GM23338 (cell line): Measurements from ENCODE around the gene ESPNL. TPM values are rescaled to one million over a fixed set of nuclear protein-coding genes. Genes with fewer than 3 reads are reported as not detected.

Experiments
- ATAC-seq: fragments of 200-7000 bp; cut with Tn5 transposase; 3 replicates; pipeline ENCODE4 v1.9.1; 2020
- DNase-seq: peaks from one replicate; pipeline ENCODE4 v3.0.0-alpha.2; 2015; ENCODE audit warnings: low spot score
- H2AFZ ChIP-seq: fragments of 200-600 bp; sonication (generic); 2 replicates; pipeline ENCODE4 v1.8.0; 2016; ENCODE audit warnings: antibody characterized with exemption, mild to moderate bottlenecking, moderate library complexity
- H3F3A ChIP-seq: fragments of 200-600 bp; sonication (generic); replicated peaks from 2 replicates; pipeline ENCODE4 v1.8.0; 2017; ENCODE audit warnings: antibody characterized with exemption, mixed run types, low read depth
- H3K27ac ChIP-seq: fragments of 200-600 bp; sonication (generic); 2 replicates; pipeline ENCODE4 v1.6.1; 2016; ENCODE audit warnings: low read depth
- H3K27me3 ChIP-seq: fragments of 200-600 bp; sonication (generic); 2 replicates; pipeline ENCODE4 v1.8.0; 2016; ENCODE audit warnings: mild to moderate bottlenecking, mixed run types, moderate library complexity; ENCODE audit not compliant: insufficient read depth
- H3K36me3 ChIP-seq: fragments of 200-600 bp; sonication (generic); 2 replicates; pipeline ENCODE4 v1.8.0; 2016; ENCODE audit warnings: mild to moderate bottlenecking; ENCODE audit not compliant: insufficient read depth
- H3K4me1 ChIP-seq: fragments of 200-600 bp; sonication (generic); 2 replicates; pipeline ENCODE4 v1.8.0; 2016; ENCODE audit warnings: mild to moderate bottlenecking, moderate library complexity; ENCODE audit not compliant: insufficient read depth
- H3K4me2 ChIP-seq: fragments of 200-600 bp; sonication (generic); 2 replicates; pipeline ENCODE4 v1.7.1; 2017; ENCODE audit warnings: mixed run types
- H3K4me3 ChIP-seq: fragments of 200-600 bp; sonication (generic); 2 replicates; pipeline ENCODE4 v1.6.1; 2016; ENCODE audit warnings: mixed run types
- H3K79me2 ChIP-seq: fragments of 200-600 bp; sonication (generic); replicated peaks from 2 replicates; pipeline ENCODE4 v1.8.0; 2017; ENCODE audit warnings: mild to moderate bottlenecking; ENCODE audit not compliant: insufficient read depth
- H3K9me2 ChIP-seq: fragments of 200-600 bp; sonication (generic); 2 replicates; pipeline ENCODE4 v1.8.0; 2017; ENCODE audit not compliant: insufficient read depth
- H4K20me1 ChIP-seq: fragments of 200-600 bp; sonication (generic); replicated peaks from 2 replicates; pipeline ENCODE4 v1.8.0; 2017; ENCODE audit warnings: mild to moderate bottlenecking; ENCODE audit not compliant: insufficient read depth
- H3K27ac Mint-ChIP-seq: 2 replicates; pipeline ENCODE4 v1.8.0; 2020; ENCODE audit warnings: inconsistent platforms, mild to moderate bottlenecking, moderate library complexity, mixed read lengths
- H3K27me3 Mint-ChIP-seq: 3 replicates; pipeline ENCODE4 v1.8.0; 2022; ENCODE audit warnings: low read depth, mild to moderate bottlenecking, moderate library complexity, mixed read lengths, inconsistent platforms; ENCODE audit not compliant: insufficient read depth, poor library complexity
- H3K36me3 Mint-ChIP-seq: 3 replicates; pipeline ENCODE4 v1.8.0; 2021; ENCODE audit warnings: low read depth, mild to moderate bottlenecking, inconsistent platforms, moderate library complexity, mixed read lengths
- H3K4me1 Mint-ChIP-seq: 3 replicates; pipeline ENCODE4 v1.8.0; 2020; ENCODE audit warnings: mild to moderate bottlenecking, inconsistent platforms, mixed read lengths
- H3K4me3 Mint-ChIP-seq: 3 replicates; pipeline ENCODE4 v1.8.0; 2021; ENCODE audit warnings: moderate library complexity, mild to moderate bottlenecking, inconsistent platforms, mixed read lengths
- H3K9me3 Mint-ChIP-seq: 3 replicates; pipeline ENCODE4 v1.8.0; 2020; ENCODE audit warnings: moderate library complexity, mild to moderate bottlenecking, inconsistent platforms, mixed read lengths
- CREB1 ChIP-seq: fragments of 250-450 bp; sonication (Bioruptor Pico); IDR thresholded peaks from 2 replicates; pipeline ENCODE4 v1.5.0; 2020; ENCODE audit warnings: low read depth, mild to moderate bottlenecking, moderate library complexity
- EZH2 ChIP-seq: fragments of 200-600 bp; sonication (generic); IDR thresholded peaks from one replicate; pipeline ENCODE4 v1.8.0; 2017; ENCODE audit warnings: antibody characterized with exemption, mild to moderate bottlenecking, low read depth; ENCODE audit not compliant: unreplicated experiment
- EZH2phosphoT487 ChIP-seq: fragments of 200-600 bp; sonication (generic); IDR thresholded peaks from one replicate; pipeline ENCODE4 v1.8.1; 2018; ENCODE audit warnings: antibody characterized with exemption; ENCODE audit not compliant: unreplicated experiment
- JUNB ChIP-seq: IDR thresholded peaks from one replicate; pipeline ENCODE4 v1.6.1; 2016; ENCODE audit warnings: antibody characterized with exemption; ENCODE audit not compliant: unreplicated experiment
- NANOG ChIP-seq: IDR thresholded peaks from 2 replicates; pipeline ENCODE4 v1.6.1; 2016; ENCODE audit warnings: antibody characterized with exemption, borderline replicate concordance
- POLR2AphosphoS5 ChIP-seq: IDR thresholded peaks from 2 replicates; pipeline ENCODE4 v1.6.1; 2016; ENCODE audit warnings: antibody characterized with exemption, low read depth
- REST ChIP-seq: IDR thresholded peaks from one replicate; pipeline ENCODE4 v1.6.1; 2018; ENCODE audit warnings: antibody characterized with exemption; ENCODE audit not compliant: unreplicated experiment
- STAT1 ChIP-seq: IDR thresholded peaks from one replicate; pipeline ENCODE4 v1.6.1; 2016; ENCODE audit warnings: antibody characterized with exemption; ENCODE audit not compliant: unreplicated experiment
- ZNF114 ChIP-seq: fragments of 250-450 bp; sonication (Bioruptor Pico); IDR thresholded peaks from 2 replicates; pipeline ENCODE4 v1.5.0; 2020; ENCODE audit warnings: mild to moderate bottlenecking, moderate library complexity
- ZNF331 ChIP-seq: fragments of 250-450 bp; sonication (Bioruptor Pico); IDR thresholded peaks from 2 replicates; pipeline ENCODE4 v1.5.0; 2020; ENCODE audit warnings: low read depth, mild to moderate bottlenecking, moderate library complexity
- ZNF462 ChIP-seq: fragments of 250-450 bp; sonication (Bioruptor Pico); IDR thresholded peaks from 2 replicates; pipeline ENCODE4 v1.5.0; 2020; ENCODE audit warnings: mild to moderate bottlenecking, moderate library complexity
- polyA plus RNA-seq: library from polyadenylated mRNA; unstranded; fragments of >200 nt; fragmentation: Nextera tagmentation; extraction: Ambion mirVana; gene quantifications from 2 replicates; pipeline ENCODE4 v1.2.1, GENCODE V29; 2016
- total RNA-seq: library from RNA; depleted of rRNA; stranded (reverse); fragments of >200 nt; shearing (Covaris generic); gene quantifications from 2 replicates; pipeline ENCODE4 v1.2.3, GENCODE V29; 2014
- TF ChIP-seq, protein P1 (sequence below), 2 experiments: fragments of 200-600 bp in 1 of 2; sonication (generic) in 1 of 2; conservative IDR thresholded peaks; 2 replicates each; pipeline versions ENCODE4 v1.5.1 to v1.6.1; 2016 to 2017; ENCODE audit warnings: antibody characterized with exemption in 2 of 2, low read depth in 2 of 2, mild to moderate bottlenecking in 2 of 2, moderate library complexity in 1 of 2
- TF ChIP-seq, protein P2 (sequence below): IDR thresholded peaks from 2 replicates; pipeline ENCODE4 v1.6.1; 2016; ENCODE audit warnings: antibody characterized with exemption

ESPNL gene
- total and polyA plus RNA-seq, 2 experiments from 2014 or later: 0.44 to 3.1 TPM

DNA sequence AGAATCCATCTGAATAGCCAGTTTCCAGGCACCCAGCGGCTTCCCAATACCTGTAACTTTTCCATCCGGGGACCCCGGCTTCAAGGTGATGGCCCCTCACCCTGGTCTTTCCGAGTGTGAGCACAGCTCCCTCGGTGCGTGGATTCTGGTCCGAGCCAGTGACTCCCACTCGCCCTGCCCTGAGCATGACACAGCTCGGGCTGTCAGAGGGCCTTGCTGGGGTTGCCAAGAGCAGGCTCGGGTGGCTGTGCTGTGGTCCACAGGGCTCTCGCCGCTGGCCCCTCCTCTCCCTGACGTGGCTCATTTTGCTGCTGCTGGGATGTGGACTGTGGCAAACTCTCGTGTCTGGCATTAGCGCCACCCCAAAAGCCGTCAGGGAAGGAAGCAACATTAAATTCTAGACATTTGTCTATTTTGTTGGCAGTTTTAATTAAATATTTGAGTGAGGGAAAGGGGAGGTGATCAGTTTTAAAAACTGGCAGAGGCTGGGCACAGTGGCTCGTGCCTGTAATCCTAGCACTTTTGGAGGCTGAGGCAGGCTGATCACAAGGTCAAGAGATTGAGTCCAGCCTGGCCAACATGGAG, 5.6 kb upstream of the ESPNL start:
- H3K9me3 Mint-ChIP-seq: no peaks in the 10 kb centered on the region; the same call in 2 of the 3 replicates
- H3K4me3 Mint-ChIP-seq: no peak overlapping the region
- DNase-seq (no peak), ATAC-seq (no peak)
- Histone ChIP-seq H3K4me2 (no peak overlapping the region), H2AFZ (no peak overlapping the region), H3K79me2 (no peaks in the 10 kb centered on the region), H3K4me3 (no peak overlapping the region), H4K20me1 (no peaks in the 10 kb centered on the region; the same call in 1 of the 2 replicates), H3K9me2 (no peaks in the 10 kb centered on the region), H3K4me1 (peaks cover 27% of the 10 kb centered on the region), H3K27ac (no peak overlapping the region), H3F3A (peaks cover 8% of the 10 kb centered on the region; the same call in 1 of the 2 replicates), H3K27me3 (no peaks in the 10 kb centered on the region), H3K36me3 (no peaks in the 10 kb centered on the region)
- H3K27me3 Mint-ChIP-seq: peaks cover 39% of the 10 kb centered on the region
- TF ChIP-seq ZNF462: no peak
- TF ChIP-seq EZH2phosphoT487: no peak
- no peak for TF ChIP-seq REST
- TF ChIP-seq, protein P1, sequence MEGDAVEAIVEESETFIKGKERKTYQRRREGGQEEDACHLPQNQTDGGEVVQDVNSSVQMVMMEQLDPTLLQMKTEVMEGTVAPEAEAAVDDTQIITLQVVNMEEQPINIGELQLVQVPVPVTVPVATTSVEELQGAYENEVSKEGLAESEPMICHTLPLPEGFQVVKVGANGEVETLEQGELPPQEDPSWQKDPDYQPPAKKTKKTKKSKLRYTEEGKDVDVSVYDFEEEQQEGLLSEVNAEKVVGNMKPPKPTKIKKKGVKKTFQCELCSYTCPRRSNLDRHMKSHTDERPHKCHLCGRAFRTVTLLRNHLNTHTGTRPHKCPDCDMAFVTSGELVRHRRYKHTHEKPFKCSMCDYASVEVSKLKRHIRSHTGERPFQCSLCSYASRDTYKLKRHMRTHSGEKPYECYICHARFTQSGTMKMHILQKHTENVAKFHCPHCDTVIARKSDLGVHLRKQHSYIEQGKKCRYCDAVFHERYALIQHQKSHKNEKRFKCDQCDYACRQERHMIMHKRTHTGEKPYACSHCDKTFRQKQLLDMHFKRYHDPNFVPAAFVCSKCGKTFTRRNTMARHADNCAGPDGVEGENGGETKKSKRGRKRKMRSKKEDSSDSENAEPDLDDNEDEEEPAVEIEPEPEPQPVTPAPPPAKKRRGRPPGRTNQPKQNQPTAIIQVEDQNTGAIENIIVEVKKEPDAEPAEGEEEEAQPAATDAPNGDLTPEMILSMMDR (conservative IDR thresholded peaks at IDR 0.05; ENCODE audit: low read depth in 2 of 2): no peak
- no peak for TF ChIP-seq NANOG
- no peak for TF ChIP-seq ZNF331 (CRISPR knock-in tag)
- TF ChIP-seq CREB1: no peak
- TF ChIP-seq STAT1: no peak
- TF ChIP-seq, protein P2, sequence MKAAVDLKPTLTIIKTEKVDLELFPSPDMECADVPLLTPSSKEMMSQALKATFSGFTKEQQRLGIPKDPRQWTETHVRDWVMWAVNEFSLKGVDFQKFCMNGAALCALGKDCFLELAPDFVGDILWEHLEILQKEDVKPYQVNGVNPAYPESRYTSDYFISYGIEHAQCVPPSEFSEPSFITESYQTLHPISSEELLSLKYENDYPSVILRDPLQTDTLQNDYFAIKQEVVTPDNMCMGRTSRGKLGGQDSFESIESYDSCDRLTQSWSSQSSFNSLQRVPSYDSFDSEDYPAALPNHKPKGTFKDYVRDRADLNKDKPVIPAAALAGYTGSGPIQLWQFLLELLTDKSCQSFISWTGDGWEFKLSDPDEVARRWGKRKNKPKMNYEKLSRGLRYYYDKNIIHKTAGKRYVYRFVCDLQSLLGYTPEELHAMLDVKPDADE: no peak
- no peak for TF ChIP-seq JUNB
- no peak for TF ChIP-seq EZH2
- TF ChIP-seq ZNF114 (CRISPR knock-in tag): no peak
- no peak for TF ChIP-seq POLR2AphosphoS5
- peaks cover 50% of the 10 kb centered on the region for H3K36me3 Mint-ChIP-seq
- no peak overlapping the region; the same call in 1 of the 2 replicates for H3K27ac Mint-ChIP-seq
- peaks cover 50% of the 10 kb centered on the region for H3K4me1 Mint-ChIP-seq
